ENCODE results near the gene SLC22A24.
"Not testable (repeated sequence)": the region's sequence is repeated elsewhere in the genome, so short reads cannot be mapped to it uniquely, and the experiment has no call there.

The SLC22A24 gene

GRCh38 chr11:63144121-63144520 is at the start of gene SLC22A24:
TSS of gene SLC22A24 (minus strand) at chr11:63144221. CDS start at chr11:63143779, 442 bp downstream.
- DNase-seq (ENCODE audit: low read depth in 2 of 2) = no peak

GRCh38 chr11:63180536-63180935 is 36.5 kb upstream of the SLC22A24 start:
- no peak for DNase-seq (ENCODE audit: low read depth in 2 of 2)

GRCh38 chr11:63179432-63180041 is 35.5 kb upstream of the SLC22A24 start:
- no peak for DNase-seq (ENCODE audit: low read depth in 2 of 2)

- no peak for DNase-seq (ENCODE audit: low read depth in 2 of 2)
Measured at GRCh38 chr11:63177872-63178271, 33.9 kb upstream of the SLC22A24 start.

GRCh38 chr11:63165706-63166310 is 21.8 kb upstream of the SLC22A24 start:
- no peak for DNase-seq (ENCODE audit: low read depth in 2 of 2)

GRCh38 chr11:63155794-63156193 is 11.8 kb upstream of the SLC22A24 start:
- DNase-seq (ENCODE audit: low read depth in 2 of 2) = no peak

- no peak for DNase-seq (ENCODE audit: low read depth in 2 of 2)
Measured at GRCh38 chr11:63146581-63146980, 2.6 kb upstream of the SLC22A24 start.

- no peak for DNase-seq (ENCODE audit: low read depth in 2 of 2)
Measured at GRCh38 chr11:63142459-63142858, 1.6 kb downstream of the SLC22A24 start.

- no peak for DNase-seq (ENCODE audit: low read depth in 2 of 2)
Measured at GRCh38 chr11:63132985-63133775, 10.8 kb downstream of the SLC22A24 start.

GRCh38 chr11:63099555-63099954 is 44.5 kb downstream of the SLC22A24 start:
- no peak for DNase-seq (ENCODE audit: low read depth in 2 of 2)

- DNase-seq (ENCODE audit: low read depth in 2 of 2) = no peak
Measured at GRCh38 chr11:63080682-63081081, 63.3 kb downstream of the SLC22A24 start.

- not testable (repeated sequence) for DNase-seq (ENCODE audit: low read depth in 2 of 2)
Measured at GRCh38 chr11:63046203-63046602, 97.8 kb downstream of the SLC22A24 start.

GRCh38 chr11:63042596-63042995 is 101.4 kb downstream of the SLC22A24 start:
- no peak for DNase-seq (ENCODE audit: low read depth in 2 of 2)

- DNase-seq (ENCODE audit: low read depth in 2 of 2) = no peak
Measured at GRCh38 chr11:63032457-63032856, 111.6 kb downstream of the SLC22A24 start.

Data from stimulated activated CD8-positive, alpha-beta memory T cell treated with anti-CD3 and anti-CD28 coated beads, Interleukin-2, amount 100 ng/mL, for 1 hour (primary cell).